NCI-H1092 treated with DMSO at 0.1 percent for 48 hours (cell line): ENCODE data around the gene MELTF.
A peak's percentile ranks its signal among the peaks of the same experiment; 100 is the strongest.
"Not testable (repeated sequence)": the region's sequence is repeated elsewhere in the genome, so short reads cannot be mapped to it uniquely, and the experiment has no call there.

Source experiments
- DNase-seq: peaks from one replicate; lab custom pipeline; 2025; lab: John Stamatoyannopoulos, UW

MELTF gene

GRCh38 chr3:197029511-197030167, at the start of gene MELTF:
Gene MELTF, minus strand, starts transcription at chr3:197029817. Its CDS starts 115 bp downstream, at chr3:197029702.
- peak; percentile 39 for DNase-seq

- DNase-seq = no peak
These were observed 46.8 kb upstream of the MELTF start for GRCh38 chr3:197076415-197076814.

- no peak for DNase-seq
These were observed 38.5 kb upstream of the MELTF start for GRCh38 chr3:197068077-197068476.

- DNase-seq = no peak
These were observed 35.2 kb upstream of the MELTF start for GRCh38 chr3:197064771-197065170.

GRCh38 chr3:197062446-197062845, 32.8 kb upstream of the MELTF start:
- DNase-seq = no peak

GRCh38 chr3:197051637-197052036, 22.0 kb upstream of the MELTF start:
- not testable (repeated sequence) for DNase-seq

- DNase-seq = no peak
These were observed 20.9 kb upstream of the MELTF start for GRCh38 chr3:197050511-197050910.

GRCh38 chr3:197042539-197042938, 12.9 kb upstream of the MELTF start:
- DNase-seq = no peak

GRCh38 chr3:197041875-197042488, 12.4 kb upstream of the MELTF start:
- DNase-seq = no peak

- DNase-seq = no peak
These were observed 11.0 kb upstream of the MELTF start for GRCh38 chr3:197040658-197041057.

- DNase-seq = no peak
These were observed 9.3 kb upstream of the MELTF start for GRCh38 chr3:197038679-197039462.

GRCh38 chr3:197035577-197035976, 6.0 kb upstream of the MELTF start:
- DNase-seq = no peak

GRCh38 chr3:197034778-197035177, 5.2 kb upstream of the MELTF start:
- not testable (repeated sequence) for DNase-seq

GRCh38 chr3:197033764-197034163, 4.1 kb upstream of the MELTF start:
- DNase-seq = not testable (repeated sequence)

- no peak for DNase-seq
These were observed 2.0 kb upstream of the MELTF start for GRCh38 chr3:197031315-197032285.

- DNase-seq = no peak
These were observed 1.0 kb upstream of the MELTF start for GRCh38 chr3:197030379-197031314.

GRCh38 chr3:197028728-197029510, 698 bp downstream of the MELTF start:
- no peak for DNase-seq

GRCh38 chr3:197027896-197028727, 1.5 kb downstream of the MELTF start:
- DNase-seq = no peak
